ENCODE results near the gene VANGL1. TPM values are rescaled to one million over a fixed set of nuclear protein-coding genes. Genes with fewer than 3 reads are reported as not detected.
A peak's percentile ranks its signal among the peaks of the same experiment; 100 is the strongest.

VANGL1 gene
- total RNA-seq, 1 donor from 2014 or later: 15.3 TPM

GRCh38 chr1:115666206-115666605 lies 24.4 kb downstream of the VANGL1 start:
- no peaks in the 10 kb centered on the region for H3K27me3 ChIP-seq (ENCODE audit: control insufficient read depth, insufficient read depth, low read length)
- DNase-seq (ENCODE audit: low read depth) (no peak), FAIRE-seq (no peak)
- TF ChIP-seq, protein P1, sequence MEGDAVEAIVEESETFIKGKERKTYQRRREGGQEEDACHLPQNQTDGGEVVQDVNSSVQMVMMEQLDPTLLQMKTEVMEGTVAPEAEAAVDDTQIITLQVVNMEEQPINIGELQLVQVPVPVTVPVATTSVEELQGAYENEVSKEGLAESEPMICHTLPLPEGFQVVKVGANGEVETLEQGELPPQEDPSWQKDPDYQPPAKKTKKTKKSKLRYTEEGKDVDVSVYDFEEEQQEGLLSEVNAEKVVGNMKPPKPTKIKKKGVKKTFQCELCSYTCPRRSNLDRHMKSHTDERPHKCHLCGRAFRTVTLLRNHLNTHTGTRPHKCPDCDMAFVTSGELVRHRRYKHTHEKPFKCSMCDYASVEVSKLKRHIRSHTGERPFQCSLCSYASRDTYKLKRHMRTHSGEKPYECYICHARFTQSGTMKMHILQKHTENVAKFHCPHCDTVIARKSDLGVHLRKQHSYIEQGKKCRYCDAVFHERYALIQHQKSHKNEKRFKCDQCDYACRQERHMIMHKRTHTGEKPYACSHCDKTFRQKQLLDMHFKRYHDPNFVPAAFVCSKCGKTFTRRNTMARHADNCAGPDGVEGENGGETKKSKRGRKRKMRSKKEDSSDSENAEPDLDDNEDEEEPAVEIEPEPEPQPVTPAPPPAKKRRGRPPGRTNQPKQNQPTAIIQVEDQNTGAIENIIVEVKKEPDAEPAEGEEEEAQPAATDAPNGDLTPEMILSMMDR (IDR thresholded peaks at IDR 0.05; ENCODE audit: insufficient read depth, low read length, severe bottlenecking): no peak
- peaks cover 9% of the 10 kb centered on the region for H3K36me3 ChIP-seq (ENCODE audit: control insufficient read depth, insufficient read depth, low read length)
- H3K4me3 ChIP-seq (ENCODE audit: low read depth, low read length): no peak overlapping the region

- no peak for FAIRE-seq
- Histone ChIP-seq H3K27me3 (ENCODE audit: control insufficient read depth, insufficient read depth, low read length) (no peaks in the 10 kb centered on the region), H3K36me3 (ENCODE audit: control insufficient read depth, insufficient read depth, low read length) (peaks cover 9% of the 10 kb centered on the region), H3K4me3 (ENCODE audit: low read depth, low read length) (no peak overlapping the region)
- TF ChIP-seq, protein P1 (IDR thresholded peaks at IDR 0.05; ENCODE audit: insufficient read depth, low read length, severe bottlenecking): no peak
- no peak for DNase-seq (ENCODE audit: low read depth)
These were observed 24.9 kb downstream of the VANGL1 start for GRCh38 chr1:115666702-115667101.

- TF ChIP-seq, protein P1 (IDR thresholded peaks at IDR 0.05; ENCODE audit: insufficient read depth, low read length, severe bottlenecking): no peak
- Histone ChIP-seq H3K4me3 (ENCODE audit: low read depth, low read length) (no peak overlapping the region), H3K27me3 (ENCODE audit: control insufficient read depth, insufficient read depth, low read length) (no peaks in the 10 kb centered on the region), H3K36me3 (ENCODE audit: control insufficient read depth, insufficient read depth, low read length) (peaks cover 8% of the 10 kb centered on the region)
- peak; percentile 44 for DNase-seq (ENCODE audit: low read depth)
- no peak for FAIRE-seq
These were observed 26.8 kb downstream of the VANGL1 start for GRCh38 chr1:115668579-115668978.

GRCh38 chr1:115669002-115669673 lies 27.4 kb downstream of the VANGL1 start:
- Histone ChIP-seq H3K27me3 (ENCODE audit: control insufficient read depth, insufficient read depth, low read length) (no peaks in the 10 kb centered on the region), H3K4me3 (ENCODE audit: low read depth, low read length) (no peak overlapping the region), H3K36me3 (ENCODE audit: control insufficient read depth, insufficient read depth, low read length) (peaks cover 4% of the 10 kb centered on the region)
- FAIRE-seq (no peak), DNase-seq (ENCODE audit: low read depth) (peak; percentile 92)
- TF ChIP-seq, protein P1 (IDR thresholded peaks at IDR 0.05; ENCODE audit: insufficient read depth, low read length, severe bottlenecking): no peak

DNA sequence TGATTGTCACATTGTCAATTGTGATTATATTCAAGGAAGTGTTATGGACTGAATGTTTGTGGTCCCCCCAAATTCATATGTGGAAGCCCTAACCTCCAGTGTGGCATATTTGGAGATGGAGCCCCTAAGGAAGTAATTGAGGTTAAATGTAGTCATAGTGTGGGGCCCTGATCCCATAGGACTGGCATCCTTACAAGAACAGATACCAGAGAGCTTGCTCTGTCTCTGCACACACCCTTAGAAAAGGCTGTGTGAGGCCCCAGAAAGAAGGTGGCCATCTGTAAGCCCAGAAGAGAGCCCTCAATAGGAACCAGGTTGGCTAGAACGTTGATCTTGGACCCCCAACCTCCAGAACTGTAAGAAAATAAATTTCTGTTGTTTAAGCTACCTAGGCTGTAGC lies 28.1 kb downstream of the VANGL1 start:
- no peak overlapping the region for H3K4me3 ChIP-seq (ENCODE audit: low read depth, low read length)
- no peaks in the 10 kb centered on the region for H3K36me3 ChIP-seq (ENCODE audit: control insufficient read depth, insufficient read depth, low read length)
- FAIRE-seq (no peak), DNase-seq (ENCODE audit: low read depth) (no peak)
- no peaks in the 10 kb centered on the region for H3K27me3 ChIP-seq (ENCODE audit: control insufficient read depth, insufficient read depth, low read length)
- TF ChIP-seq, protein P1 (IDR thresholded peaks at IDR 0.05; ENCODE audit: insufficient read depth, low read length, severe bottlenecking): no peak
